ENCODE results near the gene TAT. TPM values are rescaled to one million over a fixed set of nuclear protein-coding genes. Genes with fewer than 3 reads are reported as not detected.
"Not testable (repeated sequence)": the region's sequence is repeated elsewhere in the genome, so short reads cannot be mapped to it uniquely, and the experiment has no call there.

TAT gene
- polyA plus RNA-seq, 1 donor (not counting 4 experiments of a cell fraction or from before 2014, with no cell fraction given): not detected

DNA sequence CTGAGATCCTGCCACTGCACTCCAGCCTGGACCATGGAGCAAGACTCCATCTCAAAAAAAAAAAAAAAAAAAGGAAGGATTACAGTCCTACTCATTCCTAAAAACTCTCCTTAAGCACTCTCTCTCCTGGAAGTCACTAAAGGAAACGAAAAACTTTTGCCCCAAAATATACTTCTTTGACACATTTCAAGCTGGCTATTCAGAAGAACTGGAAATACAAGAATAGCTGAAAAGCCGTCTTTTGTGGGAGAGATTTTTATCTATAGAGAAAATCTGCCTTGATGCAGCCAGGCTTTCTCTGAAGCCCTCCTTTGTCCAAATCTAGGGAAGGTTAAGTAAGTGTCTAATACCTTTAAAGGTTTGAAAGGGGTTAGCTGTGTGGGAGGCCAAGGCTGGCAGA lies 32.2 kb upstream of the TAT start:
- Histone ChIP-seq H3K4me1 (ENCODE audit: control insufficient read depth, extremely low read depth, insufficient read depth, low read length) (no peaks in the 10 kb centered on the region), H3K4me2 (ENCODE audit: control insufficient read depth, extremely low read depth, insufficient read depth, low read depth, low read length) (no peak overlapping the region), H4K20me1 (ENCODE audit: control insufficient read depth, extremely low read depth, insufficient read depth, low read length) (no peaks in the 10 kb centered on the region), H3K27me3 (ENCODE audit: control insufficient read depth, extremely low read depth, insufficient read depth, low read length) (no peaks in the 10 kb centered on the region), H2AFZ (ENCODE audit: control insufficient read depth, low read length) (no peak overlapping the region), H3K4me3 (ENCODE audit: control insufficient read depth in 2 of 3, extremely low read depth in 1 of 3, insufficient read depth in 2 of 3, low read depth in 1 of 3, low read length in 3 of 3) (no peak overlapping the region), H3K9me3 (ENCODE audit: control insufficient read depth, low read depth, low read length) (no peaks in the 10 kb centered on the region), H3K36me3 (ENCODE audit: control insufficient read depth in 2 of 2, extremely low read depth in 1 of 2, insufficient read depth in 2 of 2, low read length in 2 of 2) (no peaks in the 10 kb centered on the region), H3K27ac (ENCODE audit: control insufficient read depth, insufficient read depth, low read length) (no peak overlapping the region), H3K9ac (ENCODE audit: control insufficient read depth, extremely low read depth, insufficient read depth, low read length) (no peak overlapping the region), H3K9me1 (ENCODE audit: control insufficient read depth, extremely low read depth, insufficient read depth, low read length) (no peaks in the 10 kb centered on the region), H3K79me2 (ENCODE audit: control insufficient read depth, insufficient read depth, low read length) (no peaks in the 10 kb centered on the region)
- dilution Hi-C loops (cut with MboI; ENCODE audit: extremely low pct_ligation_motif_present, low sequenced_read_pairs): no loop called here
- TF ChIP-seq, protein P1, sequence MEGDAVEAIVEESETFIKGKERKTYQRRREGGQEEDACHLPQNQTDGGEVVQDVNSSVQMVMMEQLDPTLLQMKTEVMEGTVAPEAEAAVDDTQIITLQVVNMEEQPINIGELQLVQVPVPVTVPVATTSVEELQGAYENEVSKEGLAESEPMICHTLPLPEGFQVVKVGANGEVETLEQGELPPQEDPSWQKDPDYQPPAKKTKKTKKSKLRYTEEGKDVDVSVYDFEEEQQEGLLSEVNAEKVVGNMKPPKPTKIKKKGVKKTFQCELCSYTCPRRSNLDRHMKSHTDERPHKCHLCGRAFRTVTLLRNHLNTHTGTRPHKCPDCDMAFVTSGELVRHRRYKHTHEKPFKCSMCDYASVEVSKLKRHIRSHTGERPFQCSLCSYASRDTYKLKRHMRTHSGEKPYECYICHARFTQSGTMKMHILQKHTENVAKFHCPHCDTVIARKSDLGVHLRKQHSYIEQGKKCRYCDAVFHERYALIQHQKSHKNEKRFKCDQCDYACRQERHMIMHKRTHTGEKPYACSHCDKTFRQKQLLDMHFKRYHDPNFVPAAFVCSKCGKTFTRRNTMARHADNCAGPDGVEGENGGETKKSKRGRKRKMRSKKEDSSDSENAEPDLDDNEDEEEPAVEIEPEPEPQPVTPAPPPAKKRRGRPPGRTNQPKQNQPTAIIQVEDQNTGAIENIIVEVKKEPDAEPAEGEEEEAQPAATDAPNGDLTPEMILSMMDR (optimal IDR thresholded peaks at IDR 0.05 in 1 of 3, IDR thresholded peaks at IDR 0.05 in 1 of 3, conservative IDR thresholded peaks at IDR 0.05 in 1 of 3; ENCODE audit: extremely low read depth in 1 of 3, insufficient read depth in 2 of 3, low read length in 3 of 3): no peak
- no peak for TF ChIP-seq EZH2 (IDR thresholded peaks at IDR 0.05; ENCODE audit: low read length)
- no peak for FAIRE-seq
- no peak for DNase-seq (ENCODE audit: low read depth, low spot score)

DNA sequence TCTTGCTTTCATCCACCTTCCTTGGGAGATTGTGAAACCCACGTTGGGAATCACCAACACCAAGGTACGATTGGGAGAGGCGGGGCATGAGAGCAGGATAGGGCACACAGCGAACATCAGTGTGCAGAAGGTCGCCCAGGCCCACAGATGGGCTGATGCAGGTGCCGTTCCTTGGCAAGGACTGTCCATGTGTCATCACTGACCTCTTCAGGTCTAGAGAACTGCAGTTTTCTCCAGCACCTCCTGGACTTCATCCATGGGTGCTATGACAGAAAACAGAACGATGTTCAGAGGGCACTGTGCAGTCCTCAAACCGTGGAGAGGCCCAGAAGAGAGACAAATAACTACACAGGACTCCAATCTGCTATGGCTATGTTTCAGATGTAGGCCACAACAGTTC lies 23.9 kb upstream of the TAT start:
- Histone ChIP-seq H3K9me3 (ENCODE audit: control insufficient read depth, low read depth, low read length) (no peaks in the 10 kb centered on the region), H4K20me1 (ENCODE audit: control insufficient read depth, extremely low read depth, insufficient read depth, low read length) (no peaks in the 10 kb centered on the region), H3K4me2 (ENCODE audit: control insufficient read depth, extremely low read depth, insufficient read depth, low read depth, low read length) (no peak overlapping the region), H3K9me1 (ENCODE audit: control insufficient read depth, extremely low read depth, insufficient read depth, low read length) (no peaks in the 10 kb centered on the region), H3K27ac (ENCODE audit: control insufficient read depth, insufficient read depth, low read length) (no peak overlapping the region), H3K36me3 (ENCODE audit: control insufficient read depth in 2 of 2, extremely low read depth in 1 of 2, insufficient read depth in 2 of 2, low read length in 2 of 2) (no peaks in the 10 kb centered on the region), H3K79me2 (ENCODE audit: control insufficient read depth, insufficient read depth, low read length) (no peaks in the 10 kb centered on the region), H3K4me3 (ENCODE audit: control insufficient read depth in 2 of 3, extremely low read depth in 1 of 3, insufficient read depth in 2 of 3, low read depth in 1 of 3, low read length in 3 of 3) (no peak overlapping the region), H3K4me1 (ENCODE audit: control insufficient read depth, extremely low read depth, insufficient read depth, low read length) (no peaks in the 10 kb centered on the region), H3K9ac (ENCODE audit: control insufficient read depth, extremely low read depth, insufficient read depth, low read length) (no peak overlapping the region), H2AFZ (ENCODE audit: control insufficient read depth, low read length) (no peak overlapping the region), H3K27me3 (ENCODE audit: control insufficient read depth, extremely low read depth, insufficient read depth, low read length) (no peaks in the 10 kb centered on the region)
- no peak for DNase-seq (ENCODE audit: low read depth, low spot score)
- dilution Hi-C loops (cut with MboI; ENCODE audit: extremely low pct_ligation_motif_present, low sequenced_read_pairs): no loop called here
- TF ChIP-seq, protein P1 (optimal IDR thresholded peaks at IDR 0.05 in 1 of 3, IDR thresholded peaks at IDR 0.05 in 1 of 3, conservative IDR thresholded peaks at IDR 0.05 in 1 of 3; ENCODE audit: extremely low read depth in 1 of 3, insufficient read depth in 2 of 3, low read length in 3 of 3): no peak
- no peak for TF ChIP-seq EZH2 (IDR thresholded peaks at IDR 0.05; ENCODE audit: low read length)
- no peak for FAIRE-seq

DNA sequence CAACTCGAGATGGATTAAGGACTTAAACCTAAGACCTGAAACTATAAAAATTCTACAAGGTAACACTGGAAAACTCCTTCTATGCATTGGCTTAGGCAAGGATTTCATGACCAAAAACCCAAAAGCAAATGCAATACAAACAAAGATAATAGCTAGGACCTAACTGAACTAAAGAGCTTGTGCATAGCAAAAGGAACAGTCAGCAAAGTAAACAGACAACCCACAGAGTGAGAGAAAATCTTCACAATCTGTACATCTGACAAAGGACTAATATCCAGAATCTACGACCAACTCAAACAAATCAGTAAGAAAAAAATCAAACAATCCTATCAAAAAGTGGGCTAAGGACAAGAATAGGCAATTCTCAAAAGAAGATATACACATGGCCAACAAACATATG lies 21.5 kb upstream of the TAT start:
- H3K4me2 ChIP-seq (ENCODE audit: control insufficient read depth, extremely low read depth, insufficient read depth, low read depth, low read length); H3K27me3 ChIP-seq (ENCODE audit: control insufficient read depth, extremely low read depth, insufficient read depth, low read length); H3K9me1 ChIP-seq (ENCODE audit: control insufficient read depth, extremely low read depth, insufficient read depth, low read length); DNase-seq (ENCODE audit: low read depth, low spot score); H3K27ac ChIP-seq (ENCODE audit: control insufficient read depth, insufficient read depth, low read length); dilution Hi-C loops (cut with MboI; ENCODE audit: extremely low pct_ligation_motif_present, low sequenced_read_pairs); H3K79me2 ChIP-seq (ENCODE audit: control insufficient read depth, insufficient read depth, low read length); H3K9ac ChIP-seq (ENCODE audit: control insufficient read depth, extremely low read depth, insufficient read depth, low read length); H3K4me3 ChIP-seq (ENCODE audit: control insufficient read depth in 2 of 3, extremely low read depth in 1 of 3, insufficient read depth in 2 of 3, low read depth in 1 of 3, low read length in 3 of 3); FAIRE-seq; H2AFZ ChIP-seq (ENCODE audit: control insufficient read depth, low read length); H3K4me1 ChIP-seq (ENCODE audit: control insufficient read depth, extremely low read depth, insufficient read depth, low read length); H3K36me3 ChIP-seq (ENCODE audit: control insufficient read depth in 2 of 2, extremely low read depth in 1 of 2, insufficient read depth in 2 of 2, low read length in 2 of 2); H4K20me1 ChIP-seq (ENCODE audit: control insufficient read depth, extremely low read depth, insufficient read depth, low read length); H3K9me3 ChIP-seq (ENCODE audit: control insufficient read depth, low read depth, low read length): not testable (repeated sequence)

DNA sequence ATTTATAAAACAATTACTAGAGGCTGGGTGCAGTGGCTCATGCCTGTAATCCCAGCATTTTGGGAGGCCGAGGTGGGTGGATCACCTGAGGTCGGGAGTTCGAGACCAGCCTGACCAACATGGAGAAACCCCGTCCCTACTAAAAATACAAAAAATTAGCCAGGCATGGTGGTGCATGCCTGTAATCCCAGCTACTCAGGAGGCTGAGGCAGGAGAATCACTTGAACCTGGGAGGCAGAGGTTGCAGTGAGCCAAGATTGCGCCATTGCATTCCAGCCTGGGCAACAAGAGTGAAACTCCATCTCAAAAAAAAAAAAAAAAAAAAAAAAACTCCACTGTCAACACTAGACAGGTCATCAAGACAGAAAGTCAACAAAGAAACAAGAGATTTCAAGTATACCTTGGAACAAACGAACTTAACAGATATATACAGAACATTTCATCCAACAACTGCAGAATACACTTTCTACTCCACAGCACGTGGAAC lies 18.5 kb upstream of the TAT start:
- H3K9me1 ChIP-seq (ENCODE audit: control insufficient read depth, extremely low read depth, insufficient read depth, low read length); DNase-seq (ENCODE audit: low read depth, low spot score): not testable (repeated sequence)

More for the DNA sequence above, 18.5 kb upstream of the TAT start:
- FAIRE-seq; H3K27me3 ChIP-seq (ENCODE audit: control insufficient read depth, extremely low read depth, insufficient read depth, low read length); H3K27ac ChIP-seq (ENCODE audit: control insufficient read depth, insufficient read depth, low read length); H3K9me3 ChIP-seq (ENCODE audit: control insufficient read depth, low read depth, low read length); H3K36me3 ChIP-seq (ENCODE audit: control insufficient read depth in 2 of 2, extremely low read depth in 1 of 2, insufficient read depth in 2 of 2, low read length in 2 of 2); H3K4me3 ChIP-seq (ENCODE audit: control insufficient read depth in 2 of 3, extremely low read depth in 1 of 3, insufficient read depth in 2 of 3, low read depth in 1 of 3, low read length in 3 of 3); H3K4me1 ChIP-seq (ENCODE audit: control insufficient read depth, extremely low read depth, insufficient read depth, low read length); H3K9ac ChIP-seq (ENCODE audit: control insufficient read depth, extremely low read depth, insufficient read depth, low read length); dilution Hi-C loops (cut with MboI; ENCODE audit: extremely low pct_ligation_motif_present, low sequenced_read_pairs); H2AFZ ChIP-seq (ENCODE audit: control insufficient read depth, low read length); H3K79me2 ChIP-seq (ENCODE audit: control insufficient read depth, insufficient read depth, low read length); H3K4me2 ChIP-seq (ENCODE audit: control insufficient read depth, extremely low read depth, insufficient read depth, low read depth, low read length); H4K20me1 ChIP-seq (ENCODE audit: control insufficient read depth, extremely low read depth, insufficient read depth, low read length): not testable (repeated sequence)
